Ishikawa (cell line): ENCODE measurements around the gene MEGF6.

ENCODE experiments used
- CEBPB ChIP-seq: IDR thresholded peaks from 2 replicates; pipeline ENCODE4 v1.6.1; 2012
- CREB1 ChIP-seq: IDR thresholded peaks from 2 replicates; pipeline ENCODE4 v1.6.1; 2012; ENCODE audit warnings: low read depth
- EGR1 ChIP-seq: IDR thresholded peaks from 2 replicates; pipeline ENCODE4 v1.6.1; 2012
- EP300 ChIP-seq: IDR thresholded peaks from 2 replicates; pipeline ENCODE4 v1.6.1; 2012; ENCODE audit warnings: borderline replicate concordance
- FOXM1 ChIP-seq: IDR thresholded peaks from 2 replicates; pipeline ENCODE4 v1.6.1; 2012; ENCODE audit warnings: low read depth, borderline replicate concordance
- NFIC ChIP-seq: IDR thresholded peaks from 2 replicates; pipeline ENCODE4 v1.6.1; 2012
- RAD21 ChIP-seq: IDR thresholded peaks from 2 replicates; pipeline ENCODE4 v1.6.1; 2012; ENCODE audit warnings: low read depth
- TAF1 ChIP-seq: IDR thresholded peaks from 2 replicates; pipeline ENCODE4 v1.6.1; 2012; ENCODE audit warnings: low read depth, mild to moderate bottlenecking
- TCF12 ChIP-seq: IDR thresholded peaks from 2 replicates; pipeline ENCODE4 v1.6.1; 2012; ENCODE audit warnings: low read depth
- TEAD4 ChIP-seq: IDR thresholded peaks from 2 replicates; pipeline ENCODE4 v1.6.1; 2012
- USF1 ChIP-seq: IDR thresholded peaks from 2 replicates; pipeline ENCODE4 v1.6.1; 2012
- YY1 ChIP-seq: IDR thresholded peaks from 2 replicates; pipeline ENCODE4 v1.6.1; 2012; ENCODE audit warnings: low read depth
- ZBTB7A ChIP-seq: IDR thresholded peaks from 2 replicates; pipeline ENCODE4 v1.6.1; 2012; ENCODE audit warnings: low read depth
- TF ChIP-seq, protein P1 (sequence below): IDR thresholded peaks from 2 replicates; pipeline ENCODE4 v1.6.1; 2012; ENCODE audit warnings: low read depth, mild to moderate bottlenecking
- TF ChIP-seq, protein P2 (sequence below): IDR thresholded peaks from 2 replicates; pipeline ENCODE4 v1.6.1; 2012

Gene MEGF6

GRCh38 chr1:3511856-3512255, 99.5 kb downstream of the MEGF6 start:
- TF ChIP-seq RAD21, result no peak
- TF ChIP-seq, protein P1, sequence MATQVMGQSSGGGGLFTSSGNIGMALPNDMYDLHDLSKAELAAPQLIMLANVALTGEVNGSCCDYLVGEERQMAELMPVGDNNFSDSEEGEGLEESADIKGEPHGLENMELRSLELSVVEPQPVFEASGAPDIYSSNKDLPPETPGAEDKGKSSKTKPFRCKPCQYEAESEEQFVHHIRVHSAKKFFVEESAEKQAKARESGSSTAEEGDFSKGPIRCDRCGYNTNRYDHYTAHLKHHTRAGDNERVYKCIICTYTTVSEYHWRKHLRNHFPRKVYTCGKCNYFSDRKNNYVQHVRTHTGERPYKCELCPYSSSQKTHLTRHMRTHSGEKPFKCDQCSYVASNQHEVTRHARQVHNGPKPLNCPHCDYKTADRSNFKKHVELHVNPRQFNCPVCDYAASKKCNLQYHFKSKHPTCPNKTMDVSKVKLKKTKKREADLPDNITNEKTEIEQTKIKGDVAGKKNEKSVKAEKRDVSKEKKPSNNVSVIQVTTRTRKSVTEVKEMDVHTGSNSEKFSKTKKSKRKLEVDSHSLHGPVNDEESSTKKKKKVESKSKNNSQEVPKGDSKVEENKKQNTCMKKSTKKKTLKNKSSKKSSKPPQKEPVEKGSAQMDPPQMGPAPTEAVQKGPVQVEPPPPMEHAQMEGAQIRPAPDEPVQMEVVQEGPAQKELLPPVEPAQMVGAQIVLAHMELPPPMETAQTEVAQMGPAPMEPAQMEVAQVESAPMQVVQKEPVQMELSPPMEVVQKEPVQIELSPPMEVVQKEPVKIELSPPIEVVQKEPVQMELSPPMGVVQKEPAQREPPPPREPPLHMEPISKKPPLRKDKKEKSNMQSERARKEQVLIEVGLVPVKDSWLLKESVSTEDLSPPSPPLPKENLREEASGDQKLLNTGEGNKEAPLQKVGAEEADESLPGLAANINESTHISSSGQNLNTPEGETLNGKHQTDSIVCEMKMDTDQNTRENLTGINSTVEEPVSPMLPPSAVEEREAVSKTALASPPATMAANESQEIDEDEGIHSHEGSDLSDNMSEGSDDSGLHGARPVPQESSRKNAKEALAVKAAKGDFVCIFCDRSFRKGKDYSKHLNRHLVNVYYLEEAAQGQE, result no peak
- no peak for TF ChIP-seq USF1
- TF ChIP-seq TEAD4, result no peak
- TF ChIP-seq TCF12, result no peak
- no peak for TF ChIP-seq CEBPB
- no peak for TF ChIP-seq CREB1
- no peak for TF ChIP-seq TAF1
- TF ChIP-seq FOXM1, result no peak
- TF ChIP-seq EP300, result no peak
- TF ChIP-seq, protein P2, sequence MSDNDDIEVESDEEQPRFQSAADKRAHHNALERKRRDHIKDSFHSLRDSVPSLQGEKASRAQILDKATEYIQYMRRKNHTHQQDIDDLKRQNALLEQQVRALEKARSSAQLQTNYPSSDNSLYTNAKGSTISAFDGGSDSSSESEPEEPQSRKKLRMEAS, result no peak
- TF ChIP-seq YY1, result no peak
- TF ChIP-seq NFIC, result no peak
- no peak for TF ChIP-seq ZBTB7A
- TF ChIP-seq EGR1, result no peak

GRCh38 chr1:3511306-3511705, 100.0 kb downstream of the MEGF6 start:
- TF ChIP-seq EP300 (no peak), TAF1 (no peak), EGR1 (no peak), CEBPB (no peak), NFIC (no peak), CREB1 (no peak), TCF12 (no peak), RAD21 (no peak), FOXM1 (no peak), USF1 (no peak), ZBTB7A (no peak), YY1 (no peak), TEAD4 (no peak)
- TF ChIP-seq, protein P1, result no peak
- TF ChIP-seq, protein P2, result no peak

GRCh38 chr1:3510956-3511250, 100.4 kb downstream of the MEGF6 start:
- TF ChIP-seq CREB1, result no peak
- TF ChIP-seq FOXM1, result no peak
- no peak for TF ChIP-seq USF1
- no peak for TF ChIP-seq ZBTB7A
- peak; percentile 56; the same call in 1 of the 2 replicates for TF ChIP-seq EGR1

DNA sequence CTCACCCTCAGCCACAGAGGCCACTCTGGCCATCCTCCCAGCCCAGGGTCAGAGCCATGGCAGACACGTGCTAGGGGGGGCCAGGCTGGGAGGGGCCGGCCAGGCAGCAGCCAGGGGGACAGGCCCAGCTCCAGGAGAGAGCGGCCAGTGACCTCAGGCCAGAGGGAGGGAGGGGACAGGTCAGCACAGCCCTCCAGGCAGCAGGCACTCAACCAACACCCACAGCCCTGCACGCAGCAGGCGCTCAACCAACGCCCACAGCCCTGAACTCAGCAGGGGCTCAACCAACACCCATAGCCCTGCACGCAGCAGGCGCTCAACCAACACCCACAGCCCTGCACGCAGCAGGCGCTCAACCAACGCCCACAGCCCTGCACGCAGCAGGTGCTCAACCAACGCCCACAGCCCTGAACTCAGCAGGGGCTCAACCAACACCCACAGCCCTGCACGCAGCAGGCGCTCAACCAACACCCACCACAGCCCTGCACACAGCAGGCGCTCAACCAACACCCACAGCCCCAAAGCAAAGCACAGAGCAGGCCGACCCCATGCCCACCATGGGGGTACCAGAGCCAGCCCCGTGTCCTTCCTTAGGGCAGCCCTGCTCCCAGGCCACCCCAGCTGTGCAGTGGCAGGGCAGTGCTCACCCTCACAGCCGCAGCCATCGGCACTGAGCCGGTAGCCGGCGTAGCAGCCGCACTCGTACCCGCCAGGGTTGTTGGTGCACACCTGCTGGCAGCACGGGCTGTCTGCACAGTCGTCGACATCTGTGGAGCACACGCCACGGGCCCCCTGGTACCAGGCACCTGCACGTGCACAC, 101.0 kb downstream of the MEGF6 start:
- TF ChIP-seq CREB1, result no peak
- TF ChIP-seq, protein P1, result no peak
- TF ChIP-seq ZBTB7A, result peak; percentile 87; the same call in 1 of the 2 replicates
- peak; percentile 99 for TF ChIP-seq NFIC
- peak; percentile 8; the same call in 1 of the 2 replicates for TF ChIP-seq RAD21
- peak; percentile 54 for TF ChIP-seq YY1
- TF ChIP-seq, protein P2, result peak; percentile 90
- TF ChIP-seq EP300, result peak; percentile 99
- TF ChIP-seq TEAD4, result peak; percentile 96
- TF ChIP-seq FOXM1, result peak; percentile 97
- TF ChIP-seq TAF1, result no peak; the same call in 1 of the 2 replicates
- peak; percentile 100 for TF ChIP-seq TCF12
- peak; percentile 100 for TF ChIP-seq EGR1
- TF ChIP-seq CEBPB, result peak; percentile 51; the same call in 1 of the 2 replicates
- peak; percentile 45 for TF ChIP-seq USF1
